ENCODE results near the gene HTR3A. TPM values are rescaled to one million over a fixed set of nuclear protein-coding genes. Genes with fewer than 3 reads are reported as not detected.

The HTR3A gene
- total RNA-seq, 3 donors from 2014 or later (not counting 1 experiment from before 2014, with no cell fraction given) = not detected

- peaks cover 30% of the 10 kb centered on the region in 2 donors for H3K27me3 Mint-ChIP-seq (ENCODE audit: low read depth in 2 of 2)
- H3K4me3 Mint-ChIP-seq = no peak overlapping the region
- no peaks in the 10 kb centered on the region for H3K27me3 ChIP-seq (ENCODE audit: control insufficient read depth, insufficient read depth, low read length)
- no peaks in the 10 kb centered on the region for H3K9me3 Mint-ChIP-seq
- no peak for ATAC-seq
- H3K9me3 ChIP-seq (ENCODE audit: control insufficient read depth, insufficient read depth, low read length) = no peaks in the 10 kb centered on the region
- H3K4me1 Mint-ChIP-seq = no peaks in the 10 kb centered on the region
- H3K27ac Mint-ChIP-seq = no peak overlapping the region
- no peaks in the 10 kb centered on the region for H3K36me3 ChIP-seq (ENCODE audit: control insufficient read depth, insufficient read depth, low read length)
- TF ChIP-seq CTCF (IDR thresholded peaks at IDR 0.05) = no peak
- 81% methylated on average over 6 of the region's 6 CpGs for whole genome bisulfite sequencing (ENCODE audit: insufficient coverage)
- intact Hi-C loops (cut with micrococcal nuclease) = no loop called here
- no peak overlapping the region for H3K4me3 ChIP-seq (ENCODE audit: low read length)
- H3K4me1 ChIP-seq (ENCODE audit: control insufficient read depth, insufficient read depth, low read length) = no peaks in the 10 kb centered on the region
- H3K27ac ChIP-seq (ENCODE audit: low read length) = no peak overlapping the region
- no peak for DNase-seq
- H3K36me3 Mint-ChIP-seq = no peaks in the 10 kb centered on the region
Observed at GRCh38 chr11:113954235-113954634, 20.7 kb upstream of the HTR3A start.

- ATAC-seq = no peak
- H3K27ac Mint-ChIP-seq = no peak overlapping the region
- 87% methylated on average over 9 of the region's 9 CpGs for WGBS (ENCODE audit: insufficient coverage)
- no peaks in the 10 kb centered on the region for H3K36me3 Mint-ChIP-seq
- H3K9me3 Mint-ChIP-seq = no peaks in the 10 kb centered on the region
- no peak overlapping the region for H3K4me3 ChIP-seq (ENCODE audit: low read length)
- no peaks in the 10 kb centered on the region for H3K4me1 Mint-ChIP-seq
- H3K27me3 Mint-ChIP-seq (ENCODE audit: low read depth in 2 of 2) = peaks cover 22 to 23% of the 10 kb centered on the region in 2 donors
- H3K4me3 Mint-ChIP-seq = no peak overlapping the region
- H3K36me3 ChIP-seq (ENCODE audit: control insufficient read depth, insufficient read depth, low read length) = no peaks in the 10 kb centered on the region
- H3K9me3 ChIP-seq (ENCODE audit: control insufficient read depth, insufficient read depth, low read length) = no peaks in the 10 kb centered on the region
- DNase-seq = no peak
- no peak overlapping the region for H3K27ac ChIP-seq (ENCODE audit: low read length)
- intact Hi-C loops (cut with micrococcal nuclease) = no loop called here
- no peak for TF ChIP-seq CTCF (IDR thresholded peaks at IDR 0.05)
- no peaks in the 10 kb centered on the region for H3K4me1 ChIP-seq (ENCODE audit: control insufficient read depth, insufficient read depth, low read length)
- no peaks in the 10 kb centered on the region for H3K27me3 ChIP-seq (ENCODE audit: control insufficient read depth, insufficient read depth, low read length)
Observed at GRCh38 chr11:113956986-113957385, 17.9 kb upstream of the HTR3A start.

- no peak overlapping the region for H3K27ac ChIP-seq (ENCODE audit: low read length)
- no peak overlapping the region for H3K4me3 ChIP-seq (ENCODE audit: low read length)
- H3K27me3 Mint-ChIP-seq (ENCODE audit: low read depth in 2 of 2) = peaks cover 0 to 9% of the 10 kb centered on the region in 2 donors
- H3K4me1 ChIP-seq (ENCODE audit: control insufficient read depth, insufficient read depth, low read length) = no peaks in the 10 kb centered on the region
- no peak for TF ChIP-seq CTCF (IDR thresholded peaks at IDR 0.05)
- ATAC-seq (no peak), DNase-seq (no peak)
- no peak overlapping the region for H3K4me3 Mint-ChIP-seq
- no peaks in the 10 kb centered on the region for H3K36me3 Mint-ChIP-seq
- no peak overlapping the region for H3K27ac Mint-ChIP-seq
- H3K9me3 ChIP-seq (ENCODE audit: control insufficient read depth, insufficient read depth, low read length) = no peaks in the 10 kb centered on the region
- no peaks in the 10 kb centered on the region for H3K4me1 Mint-ChIP-seq
- H3K27me3 ChIP-seq (ENCODE audit: control insufficient read depth, insufficient read depth, low read length) = no peaks in the 10 kb centered on the region
- no peaks in the 10 kb centered on the region for H3K36me3 ChIP-seq (ENCODE audit: control insufficient read depth, insufficient read depth, low read length)
- intact Hi-C loops (cut with micrococcal nuclease) = no loop called here
- WGBS (ENCODE audit: insufficient coverage) = 61% methylated on average over 9 of the region's 9 CpGs
- H3K9me3 Mint-ChIP-seq = no peaks in the 10 kb centered on the region
Observed at GRCh38 chr11:113960702-113961330, 14.1 kb upstream of the HTR3A start.

- DNase-seq = no peak
- 100% methylated on average over 1 of the region's 1 CpG for WGBS (ENCODE audit: insufficient coverage)
- peaks cover 2% of the 10 kb centered on the region for H3K27me3 ChIP-seq (ENCODE audit: control insufficient read depth, insufficient read depth, low read length)
- peaks cover 7 to 8% of the 10 kb centered on the region in 2 donors for H3K27me3 Mint-ChIP-seq (ENCODE audit: low read depth in 2 of 2)
- no peak overlapping the region for H3K27ac Mint-ChIP-seq
- no peaks in the 10 kb centered on the region for H3K9me3 ChIP-seq (ENCODE audit: control insufficient read depth, insufficient read depth, low read length)
- no peaks in the 10 kb centered on the region for H3K36me3 ChIP-seq (ENCODE audit: control insufficient read depth, insufficient read depth, low read length)
- no peak for TF ChIP-seq CTCF (IDR thresholded peaks at IDR 0.05)
- no peak for ATAC-seq
- no peak overlapping the region for H3K4me3 Mint-ChIP-seq
- no peaks in the 10 kb centered on the region for H3K9me3 Mint-ChIP-seq
- no peak overlapping the region for H3K4me3 ChIP-seq (ENCODE audit: low read length)
- no peaks in the 10 kb centered on the region for H3K36me3 Mint-ChIP-seq
- H3K4me1 ChIP-seq (ENCODE audit: control insufficient read depth, insufficient read depth, low read length) = no peaks in the 10 kb centered on the region
- intact Hi-C loops (cut with micrococcal nuclease) = no loop called here
- no peak overlapping the region for H3K27ac ChIP-seq (ENCODE audit: low read length)
- H3K4me1 Mint-ChIP-seq = no peaks in the 10 kb centered on the region
Observed at GRCh38 chr11:113967361-113967760, 7.5 kb upstream of the HTR3A start.

All from natural killer cell (primary cell).